ENCODE results near the gene HMOX2. TPM values are rescaled to one million over a fixed set of nuclear protein-coding genes. Genes with fewer than 3 reads are reported as not detected.
A peak's percentile ranks its signal among the peaks of the same experiment; 100 is the strongest.

Gene HMOX2
- total RNA-seq, 4 donors from 2014 or later, result 21.7 to 30.0 (median 28.4) TPM

DNA sequence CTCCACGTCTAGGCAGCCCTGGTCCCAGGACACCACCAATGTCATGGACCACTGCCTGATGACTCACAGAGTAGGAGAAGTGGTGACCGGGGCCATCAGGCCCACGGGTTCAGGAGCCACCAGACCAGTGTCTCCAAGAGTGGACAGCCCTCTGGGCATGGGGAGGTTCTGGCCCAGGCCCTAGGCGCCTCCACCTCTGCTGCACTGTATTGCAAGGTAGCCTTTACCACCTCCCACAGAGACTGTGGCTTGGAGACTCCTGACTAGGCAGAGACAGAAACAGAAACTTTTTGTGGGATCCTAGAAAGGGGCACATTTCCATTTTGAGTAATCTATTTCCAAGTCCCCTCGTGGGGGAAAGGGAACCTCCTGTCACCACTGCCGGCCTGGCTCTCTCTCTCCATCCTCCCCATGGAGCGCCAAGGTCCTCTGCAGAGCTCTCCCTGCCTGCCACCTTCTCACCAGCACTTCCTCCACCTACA is 59.5 kb downstream of the HMOX2 start:
- intact Hi-C loops (cut with DNase I; ENCODE audit: low total_unique reads), result no loop called here
- no peak for ATAC-seq

DNA sequence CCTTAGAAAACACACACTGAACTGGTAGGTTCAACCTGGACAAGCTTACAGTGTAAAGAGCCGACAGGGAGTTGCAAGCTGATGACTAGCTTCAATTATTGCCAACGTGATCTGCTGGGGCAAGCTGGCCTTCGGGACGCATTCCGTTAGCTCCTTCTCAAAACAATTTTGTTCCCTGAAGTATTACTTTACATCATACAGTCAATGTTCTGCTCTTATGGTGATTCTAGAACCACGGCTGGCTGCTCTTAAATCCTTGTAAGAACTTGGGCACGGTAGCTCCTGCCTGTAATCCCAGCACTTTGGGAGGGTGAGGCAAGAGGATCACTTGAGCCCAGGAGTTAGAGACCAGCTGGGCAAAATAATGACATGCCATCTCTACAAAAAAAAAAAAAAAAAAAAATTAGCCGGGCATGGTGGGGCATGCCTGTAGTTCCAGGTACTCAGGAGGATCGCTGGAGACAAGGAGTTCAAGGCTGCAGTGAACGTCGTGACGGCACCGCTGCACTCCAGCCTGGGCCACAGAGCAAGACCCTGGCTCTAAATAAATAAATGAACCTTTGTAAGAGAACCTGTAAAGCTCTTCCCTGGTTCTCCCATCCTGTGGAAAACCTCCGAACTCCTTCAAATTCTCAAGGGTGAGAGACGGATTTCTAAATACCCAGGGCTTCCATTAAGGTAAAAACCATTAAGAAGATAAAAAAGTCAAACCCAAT is 60.4 kb downstream of the HMOX2 start:
- no peak for ATAC-seq
- H3K36me3 ChIP-seq, result no peaks in the 10 kb centered on the region
- H3K27ac ChIP-seq, result peak overlapping the region; percentile 85 to 98 (median 93)
- peaks cover 31 to 35% of the 10 kb centered on the region in 2 donors for H3K4me1 ChIP-seq
- TF ChIP-seq, protein P1, sequence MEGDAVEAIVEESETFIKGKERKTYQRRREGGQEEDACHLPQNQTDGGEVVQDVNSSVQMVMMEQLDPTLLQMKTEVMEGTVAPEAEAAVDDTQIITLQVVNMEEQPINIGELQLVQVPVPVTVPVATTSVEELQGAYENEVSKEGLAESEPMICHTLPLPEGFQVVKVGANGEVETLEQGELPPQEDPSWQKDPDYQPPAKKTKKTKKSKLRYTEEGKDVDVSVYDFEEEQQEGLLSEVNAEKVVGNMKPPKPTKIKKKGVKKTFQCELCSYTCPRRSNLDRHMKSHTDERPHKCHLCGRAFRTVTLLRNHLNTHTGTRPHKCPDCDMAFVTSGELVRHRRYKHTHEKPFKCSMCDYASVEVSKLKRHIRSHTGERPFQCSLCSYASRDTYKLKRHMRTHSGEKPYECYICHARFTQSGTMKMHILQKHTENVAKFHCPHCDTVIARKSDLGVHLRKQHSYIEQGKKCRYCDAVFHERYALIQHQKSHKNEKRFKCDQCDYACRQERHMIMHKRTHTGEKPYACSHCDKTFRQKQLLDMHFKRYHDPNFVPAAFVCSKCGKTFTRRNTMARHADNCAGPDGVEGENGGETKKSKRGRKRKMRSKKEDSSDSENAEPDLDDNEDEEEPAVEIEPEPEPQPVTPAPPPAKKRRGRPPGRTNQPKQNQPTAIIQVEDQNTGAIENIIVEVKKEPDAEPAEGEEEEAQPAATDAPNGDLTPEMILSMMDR (IDR thresholded peaks at IDR 0.05 in 4 of 5, conservative IDR thresholded peaks at IDR 0.05 in 1 of 5), result no peak
- TF ChIP-seq POLR2A (IDR thresholded peaks at IDR 0.05), result no peak
- intact Hi-C loops (cut with DNase I; ENCODE audit: low total_unique reads) (no loop called here), in situ Hi-C loops (cut with MboI; ENCODE audit: low sequenced_read_pairs in 4 of 4) (no loop called here)
- no peaks in the 10 kb centered on the region for H3K9me3 ChIP-seq
- DNase-seq, result no peak
- H3K4me3 ChIP-seq, result no peak overlapping the region
- H3K27me3 ChIP-seq, result no peaks in the 10 kb centered on the region

More for the DNA sequence above, 59.5 kb downstream of the HMOX2 start:
- Histone ChIP-seq H3K36me3 (no peaks in the 10 kb centered on the region), H3K27me3 (no peaks in the 10 kb centered on the region), H3K4me1 (peaks cover 31 to 35% of the 10 kb centered on the region in 2 donors), H3K9me3 (no peaks in the 10 kb centered on the region), H3K4me3 (no peak overlapping the region), H3K27ac (peak overlapping the region in 3 of 4 donors; percentile 90 to 98 (median 96))
- DNase-seq, result no peak
- in situ Hi-C loops (cut with MboI; ENCODE audit: low sequenced_read_pairs in 4 of 4), result no loop called here
- no peak for TF ChIP-seq POLR2A (IDR thresholded peaks at IDR 0.05)
- TF ChIP-seq, protein P1 (IDR thresholded peaks at IDR 0.05 in 4 of 5, conservative IDR thresholded peaks at IDR 0.05 in 1 of 5), result no peak

DNA sequence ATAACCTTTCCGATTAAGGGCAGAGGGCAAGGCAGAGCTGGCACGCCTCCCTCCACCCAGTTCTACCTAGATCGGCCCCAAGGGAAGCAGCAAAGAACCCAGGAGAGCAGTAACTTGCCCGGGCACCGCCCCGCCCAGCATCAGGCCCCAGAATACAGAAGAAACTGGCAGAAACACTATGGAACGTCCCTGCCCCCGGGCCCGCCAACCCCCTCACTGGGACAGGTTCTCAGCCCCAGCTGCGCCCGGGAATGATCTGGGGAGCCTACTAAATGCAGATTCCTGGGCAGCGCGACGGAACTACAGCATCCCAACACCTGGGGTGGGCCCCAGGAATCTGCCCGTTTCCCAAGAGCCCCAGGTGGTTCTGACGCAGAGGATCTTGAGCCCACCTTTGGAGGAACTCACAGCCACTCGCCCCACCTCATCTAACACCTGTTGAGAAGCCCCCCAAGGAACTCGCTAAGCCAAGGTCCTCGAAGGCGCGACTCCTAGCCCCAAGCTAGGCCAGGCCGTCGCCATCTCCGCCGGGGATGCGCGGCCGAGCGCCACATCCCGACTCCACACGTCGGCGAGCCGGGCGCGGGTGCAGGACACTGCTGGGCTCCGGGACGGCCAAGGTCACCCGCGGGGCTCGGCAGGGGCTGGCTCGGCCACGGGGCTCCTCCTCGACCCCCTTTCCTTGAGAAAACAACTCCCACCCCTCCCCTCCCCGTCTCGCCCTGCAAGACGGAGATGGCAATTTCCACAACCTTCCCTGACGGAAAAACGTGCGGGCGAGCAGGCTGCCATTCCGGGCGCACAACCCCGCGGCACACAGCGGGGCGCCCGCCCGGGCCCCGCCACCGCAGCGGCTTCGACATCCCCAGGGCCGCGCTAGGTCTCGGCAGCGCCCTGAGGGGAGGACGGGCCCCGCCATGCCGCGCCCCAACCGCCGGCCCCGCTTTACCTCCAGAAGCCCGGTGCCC is 61.5 kb downstream of the HMOX2 start:
- DNase-seq (no peak), ATAC-seq (peak; percentile 46 to 54)
- TF ChIP-seq, protein P1 (IDR thresholded peaks at IDR 0.05 in 4 of 5, conservative IDR thresholded peaks at IDR 0.05 in 1 of 5), result no peak
- TF ChIP-seq POLR2A (IDR thresholded peaks at IDR 0.05), result no peak
- Histone ChIP-seq H3K27me3 (no peaks in the 10 kb centered on the region), H3K27ac (peak overlapping the region; percentile 85 to 98 (median 93)), H3K36me3 (no peaks in the 10 kb centered on the region), H3K4me3 (peak overlapping the region; percentile 67 to 90 (median 71)), H3K4me1 (peaks cover 31 to 35% of the 10 kb centered on the region in 2 donors), H3K9me3 (no peaks in the 10 kb centered on the region)
- intact Hi-C loops (cut with DNase I; ENCODE audit: low total_unique reads) (loop anchor here (1.0 to 2.0 kb wide), 3 partner anchors 79 to 229 kb away; partner anchors contain the start of genes MGRN1 and ZNF500), in situ Hi-C loops (cut with MboI; ENCODE audit: low sequenced_read_pairs in 4 of 4) (no loop called here)

DNA sequence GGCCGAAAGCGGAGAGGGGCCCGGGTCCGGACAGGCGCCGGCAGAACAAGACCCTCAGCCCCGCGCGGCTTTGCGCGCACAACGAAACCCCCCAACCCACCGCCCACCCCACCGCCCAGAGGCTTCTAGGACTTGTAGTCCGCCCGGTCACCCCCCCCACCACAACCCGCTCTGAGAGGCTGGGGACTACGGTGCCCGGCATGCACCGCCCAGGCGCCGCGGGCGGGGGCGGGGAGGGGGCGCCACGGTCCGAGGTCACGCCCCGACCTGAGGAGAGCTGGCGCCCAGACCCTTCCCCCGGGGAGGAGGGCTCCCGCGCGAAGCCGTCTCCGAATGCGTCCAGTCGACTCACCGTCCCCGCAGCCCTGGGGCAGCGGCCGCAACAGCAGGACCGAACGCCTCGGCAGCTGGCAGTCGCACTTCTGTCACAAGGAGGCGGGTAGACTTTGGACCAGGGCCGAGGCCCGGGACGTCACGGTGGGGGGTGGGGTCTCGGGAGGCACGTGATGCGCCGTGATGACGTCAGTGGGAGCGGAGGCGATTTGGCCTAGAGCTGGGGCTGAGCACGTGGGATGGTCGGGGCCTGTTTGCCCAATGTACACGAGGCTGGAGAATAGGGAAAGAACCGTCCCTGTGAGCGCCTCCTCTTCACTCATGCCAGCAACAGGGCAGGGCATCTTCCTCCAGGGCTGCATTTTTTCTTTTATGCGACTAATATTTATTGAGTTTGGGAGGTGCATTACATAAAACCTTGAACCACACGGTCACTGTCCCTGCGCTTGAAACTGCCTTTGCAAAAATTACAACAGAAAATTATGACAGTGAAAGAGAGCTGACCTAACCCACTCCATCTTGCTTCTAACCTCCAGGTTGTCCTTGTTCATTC is 62.4 kb downstream of the HMOX2 start, which contains the start of gene CDIP1:
Gene CDIP1 (minus strand): TSS at position 424 of the 886 bp plus-strand sequence. CDS start 24,643 bp downstream, outside the sequence.
- TF ChIP-seq, protein P1 (IDR thresholded peaks at IDR 0.05 in 4 of 5, conservative IDR thresholded peaks at IDR 0.05 in 1 of 5), result peak in 2 of 5 experiments; percentile 7 to 15
- TF ChIP-seq POLR2A (IDR thresholded peaks at IDR 0.05), result peak; percentile 86 to 87
- H3K27ac ChIP-seq, result peak within 1 kb of the TSS; percentile 85 to 98 (median 93)
- no peaks in the 10 kb centered on the region for H3K36me3 ChIP-seq
- peak within 1 kb of the TSS; percentile 67 to 90 (median 71) for H3K4me3 ChIP-seq
- H3K4me1 ChIP-seq, result peaks cover 27 to 34% of the 10 kb centered on the region in 2 donors
- DNase-seq, result peak; percentile 91 to 96
- intact Hi-C loops (cut with DNase I; ENCODE audit: low total_unique reads), result loop anchor here (1.0 to 2.0 kb wide), 3 partner anchors 78 to 228 kb away; partner anchors contain the start of genes MGRN1 and ZNF500
- ATAC-seq, result peak; percentile 92 to 93
- no peaks in the 10 kb centered on the region for H3K27me3 ChIP-seq
- in situ Hi-C loops (cut with MboI; ENCODE audit: low sequenced_read_pairs in 4 of 4), result no loop called here
- H3K9me3 ChIP-seq, result no peaks in the 10 kb centered on the region
